ENCODE data around the gene DOCK11.

DOCK11 gene

GRCh38 chrX:118550792-118551191 lies 55.2 kb downstream of the DOCK11 start:
- no peak for TF ChIP-seq CTCF (IDR thresholded peaks at IDR 0.05; ENCODE audit: low read depth, low read length)

GRCh38 chrX:118551426-118551825 lies 55.8 kb downstream of the DOCK11 start:
- TF ChIP-seq CTCF (IDR thresholded peaks at IDR 0.05; ENCODE audit: low read depth, low read length): no peak

More at GRCh38 chrX:118550792-118551191, 55.2 kb downstream of the DOCK11 start:
- DNase-seq (ENCODE audit: extremely low read depth, low read depth): no peak

GRCh38 chrX:118552121-118552900 lies 56.7 kb downstream of the DOCK11 start:
- DNase-seq (ENCODE audit: extremely low read depth, low read depth): peak; percentile 19
- TF ChIP-seq CTCF (IDR thresholded peaks at IDR 0.05; ENCODE audit: low read depth, low read length): no peak

More at GRCh38 chrX:118551426-118551825, 55.8 kb downstream of the DOCK11 start:
- no peak for DNase-seq (ENCODE audit: extremely low read depth, low read depth)

- no peak for DNase-seq (ENCODE audit: extremely low read depth, low read depth)
- no peak for TF ChIP-seq CTCF (IDR thresholded peaks at IDR 0.05; ENCODE audit: low read depth, low read length)
Measured at GRCh38 chrX:118553042-118553710, 57.6 kb downstream of the DOCK11 start.

- TF ChIP-seq CTCF (IDR thresholded peaks at IDR 0.05; ENCODE audit: low read depth, low read length): no peak
- DNase-seq (ENCODE audit: extremely low read depth, low read depth): no peak
Measured at GRCh38 chrX:118554511-118554910, 58.9 kb downstream of the DOCK11 start.

- TF ChIP-seq CTCF (IDR thresholded peaks at IDR 0.05; ENCODE audit: low read depth, low read length): no peak
- no peak for DNase-seq (ENCODE audit: extremely low read depth, low read depth)
Measured at GRCh38 chrX:118558926-118559325, 63.3 kb downstream of the DOCK11 start.

- no peak for DNase-seq (ENCODE audit: extremely low read depth, low read depth)
- no peak for TF ChIP-seq CTCF (IDR thresholded peaks at IDR 0.05; ENCODE audit: low read depth, low read length)
Measured at GRCh38 chrX:118560489-118560888, 64.9 kb downstream of the DOCK11 start.

Data from AG09319 (cell line).